K562 (cell line): ENCODE measurements around the gene NBEA. TPM values are rescaled to one million over a fixed set of nuclear protein-coding genes. Genes with fewer than 3 reads are reported as not detected.

Experiments
- ATAC-seq: fragments of 200-7000 bp; cut with Tn5 transposase; 3 replicates; pipeline ENCODE4 v1.9.1; 2020; ENCODE audit warnings: moderate library complexity
- BruUV-seq: library from RNA; stranded (reverse); fragments of 400-500 nt; replicated peaks from 2 replicates; lab custom pipeline; 2021; lab: Mats Ljungman, UMichigan
- CTCF ChIA-PET: fragments of 300-600 bp; formaldehyde crosslinking; extraction: SDS; loops from one replicate; lab custom pipeline; 2021; ENCODE audit warnings: low intra/inter-chr PET ratio; lab: Yijun Ruan, JAX
- POLR2A ChIA-PET: fragments of 300-600, 350-650 bp; sonication (Branson Sonifier 250); formaldehyde crosslinking; extraction: SDS; loops from one replicate; lab custom pipeline; 2021; ENCODE audit warnings: antibody characterized with exemption, inconsistent platforms; lab: Yijun Ruan, JAX
- DNase-seq, 4 experiments: peaks; one replicate each; pipeline versions ENCODE4 v3.0.0 to v3.0.0-alpha.2; 2011 to 2018; ENCODE audit warnings: low spot score in 3 of 4, mixed read lengths in 3 of 4; ENCODE audit errors: extremely low read depth in 1 of 4
- FAIRE-seq: peaks from 2 replicates; lab custom pipeline; 2011; peaks lifted over from hg19 to GRCh38; lab: Jason Lieb, UNC
- H2AFZ ChIP-seq: 2 replicates; pipeline ENCODE4 v1.6.0; 2011; ENCODE audit warnings: low read depth, low read length, control low read depth, inconsistent platforms
- H3K27ac ChIP-seq: fragments of 200-600 bp; 3 replicates; pipeline ENCODE4 v1.8.0; 2011; ENCODE audit warnings: low read depth, mild to moderate bottlenecking, control low read depth, inconsistent platforms, low read length, moderate library complexity, mixed read lengths; ENCODE audit errors: extremely low read depth
- H3K27me3 ChIP-seq, 2 experiments: fragments of 300-600 bp in 1 of 2; 2 replicates in 1 of 2; 3 replicates in 1 of 2; pipeline versions ENCODE4 v1.6.0 to v1.8.0; 2011; ENCODE audit warnings: inconsistent platforms in 2 of 2, low read length in 2 of 2, mild to moderate bottlenecking in 1 of 2, mixed read lengths in 1 of 2, moderate library complexity in 1 of 2; ENCODE audit not compliant: control insufficient read depth in 2 of 2, insufficient read depth in 2 of 2
- H3K36me3 ChIP-seq: fragments of 300-600 bp; 3 replicates; pipeline ENCODE4 v1.8.0; 2011; ENCODE audit warnings: mild to moderate bottlenecking, low read length, inconsistent platforms; ENCODE audit not compliant: control insufficient read depth, insufficient read depth
- H3K4me1 ChIP-seq, 2 experiments: fragments of 200-600 bp in 1 of 2; replicated peaks in 1 of 2; 2 replicates in 1 of 2; 3 replicates in 1 of 2; pipeline versions ENCODE4 v1.5.1 to v1.8.0; 2011; ENCODE audit warnings: inconsistent platforms in 2 of 2, low read length in 2 of 2, mild to moderate bottlenecking in 1 of 2, mixed read lengths in 1 of 2, moderate library complexity in 1 of 2; ENCODE audit not compliant: control insufficient read depth in 2 of 2, insufficient read depth in 2 of 2
- H3K4me2 ChIP-seq: 2 replicates; pipeline ENCODE4 v1.6.1; 2011; ENCODE audit warnings: low read length, control low read depth, inconsistent platforms, mixed read lengths; ENCODE audit not compliant: insufficient read depth
- H3K4me3 ChIP-seq: fragments of 200-600 bp; sonication (generic), shearing (Covaris generic); 2 replicates; pipeline ENCODE4 v1.5.1; 2016; ENCODE audit warnings: control low read depth, inconsistent platforms
- H3K79me2 ChIP-seq: fragments of 200-600 bp; 3 replicates; pipeline ENCODE4 v1.8.0; 2011; ENCODE audit warnings: low read length, inconsistent platforms; ENCODE audit not compliant: control insufficient read depth, insufficient read depth
- H3K9ac ChIP-seq, 2 experiments: 2 replicates each; pipeline versions ENCODE4 v1.6.0 to v1.6.1; 2011; ENCODE audit warnings: low read depth in 2 of 2, low read length in 2 of 2, control low read depth in 1 of 2, inconsistent platforms in 1 of 2, mild to moderate bottlenecking in 1 of 2, mixed read lengths in 1 of 2; ENCODE audit not compliant: insufficient read depth in 1 of 2
- H3K9me1 ChIP-seq: one replicate; pipeline ENCODE4 v1.6.0; 2011; ENCODE audit warnings: inconsistent platforms, mild to moderate bottlenecking, low read length, moderate library complexity; ENCODE audit not compliant: control insufficient read depth, insufficient read depth
- H3K9me3 ChIP-seq: replicated peaks from 2 replicates; pipeline ENCODE4 v1.5.1; 2011; ENCODE audit warnings: low read depth, low read length, inconsistent platforms; ENCODE audit not compliant: control insufficient read depth, insufficient read depth
- H4K20me1 ChIP-seq: replicated peaks from 2 replicates; pipeline ENCODE4 v1.6.1; 2011; ENCODE audit warnings: low read length, inconsistent platforms, mixed read lengths; ENCODE audit not compliant: control insufficient read depth, insufficient read depth
- CBX1 ChIP-seq: sonication (generic); IDR thresholded peaks from 2 replicates; pipeline ENCODE4 v1.6.1; 2016; ENCODE audit warnings: antibody characterized with exemption, low read depth, mild to moderate bottlenecking
- CEBPG ChIP-seq, 3 experiments: fragments of 200-800 bp in 1 of 3; sonication (Bioruptor generic) in 1 of 3; sonication (generic) in 1 of 3; formaldehyde crosslinking in 1 of 3; IDR thresholded peaks in 2 of 3; conservative IDR thresholded peaks in 1 of 3; 2 replicates each; pipeline versions ENCODE4 v1.6.1 to v1.8.0; 2016 to 2022; ENCODE audit warnings: missing compliant biosample characterization in 2 of 3, missing genetic modification characterization in 2 of 3, mild to moderate bottlenecking in 1 of 3, missing genetic modification reagents in 1 of 3
- CTBP1 ChIP-seq: fragments of 450-650 bp; IDR thresholded peaks from 2 replicates; pipeline ENCODE4 v1.6.1; 2016; ENCODE audit warnings: borderline replicate concordance
- DPF2 ChIP-seq: fragments of 450-650 bp; IDR thresholded peaks from 2 replicates; pipeline ENCODE4 v1.6.1; 2016
- ELK3 ChIP-seq: fragments of 450-650 bp; formaldehyde crosslinking; IDR thresholded peaks from 2 replicates; pipeline ENCODE4 v1.4.0; 2020; ENCODE audit warnings: mild to moderate bottlenecking
- GATA2 ChIP-seq: sonication (generic); formaldehyde crosslinking; IDR thresholded peaks from 2 replicates; pipeline ENCODE4 v1.4.0; 2020; ENCODE audit warnings: mild to moderate bottlenecking, missing genetic modification reagents
- HSF4 ChIP-seq: fragments of 250-450 bp; sonication (Bioruptor Pico); IDR thresholded peaks from 2 replicates; pipeline ENCODE4 v2.1.2; 2022; ENCODE audit warnings: mild to moderate bottlenecking, moderate library complexity, borderline replicate concordance
- PATZ1 ChIP-seq: fragments of 250-450 bp; sonication (Bioruptor Pico); IDR thresholded peaks from 2 replicates; pipeline ENCODE4 v1.5.0; 2020; ENCODE audit warnings: mild to moderate bottlenecking, borderline replicate concordance
- USF1 ChIP-seq: sonication (generic); formaldehyde crosslinking; IDR thresholded peaks from 2 replicates; pipeline ENCODE4 v1.9.0; 2022; ENCODE audit warnings: mild to moderate bottlenecking, missing genetic modification reagents
- ZNF212 ChIP-seq: fragments of 450-650 bp; formaldehyde crosslinking; IDR thresholded peaks from 2 replicates; pipeline ENCODE4 v1.4.0; 2020; ENCODE audit warnings: mild to moderate bottlenecking
- ZNF23 ChIP-seq: fragments of 250-450 bp; sonication (Bioruptor Pico); IDR thresholded peaks from 2 replicates; pipeline ENCODE4 v1.4.0; 2020; ENCODE audit warnings: mild to moderate bottlenecking
- ZNF3 ChIP-seq: fragments of 250-450 bp; sonication (Bioruptor Pico); IDR thresholded peaks from 2 replicates; pipeline ENCODE4 v1.5.0; 2021; ENCODE audit warnings: mild to moderate bottlenecking, moderate library complexity
- ZNF408 ChIP-seq: fragments of 250-450 bp; sonication (Bioruptor Pico); IDR thresholded peaks from 2 replicates; pipeline ENCODE4 v1.4.0; 2020; ENCODE audit warnings: low read depth, mild to moderate bottlenecking, moderate library complexity
- WGBS: fragments of 100-300 bp; shearing (Covaris generic); methylation state at CpG from one replicate; pipeline ENCODE4 v1.1.6; 2016; ENCODE audit warnings: low coverage, mixed read lengths; ENCODE audit not compliant: insufficient coverage; ENCODE audit errors: missing lambda C conversion rate; 5-methylcytosine and 5-hydroxymethylcytosine counted together
- in situ Hi-C: fragments of 300-500 bp; cut with MboI; formaldehyde crosslinking; loops from 4 replicates; pipeline ENCODE4 v1.15.0; 2018; ENCODE audit warnings: inconsistent platforms, mixed read lengths
- intact Hi-C: fragments of 100-400 bp; cut with micrococcal nuclease; formaldehyde crosslinking; loops from 2 replicates; pipeline ENCODE4 v1.14.2; 2022
- polyA plus RNA-seq, 8 experiments: library from polyadenylated mRNA; depleted of rRNA in 4 of 8; stranded (reverse) in 5 of 8; unstranded in 3 of 8; fragments of >200 nt; fragmentation: Nextera tagmentation in 2 of 8; fragmentation: Illumina TruSeq in 1 of 8; extraction: Ambion mirVana in 2 of 8; extraction: Trizol in 1 of 8; gene quantifications; 2 replicates each; pipeline versions ENCODE4 v1.2.1 to v1.2.3, GENCODE V29; 2011 to 2014; ENCODE audit warnings: inconsistent platforms in 1 of 8, missing spikeins in 1 of 8
- total RNA-seq, 7 experiments: library from RNA; depleted of rRNA in 6 of 7; stranded (reverse); fragments of >200 nt in 6 of 7; fragmentation: Illumina TruSeq in 2 of 7; extraction: Trizol in 2 of 7; gene quantifications; 2 replicates each; pipeline versions ENCODE4 v1.2.1 to v1.2.3, GENCODE V29; 2011 to 2021; ENCODE audit warnings: low replicate concordance in 1 of 7
- TF ChIP-seq, protein P1 (sequence below): sonication (generic); formaldehyde crosslinking; IDR thresholded peaks from 2 replicates; pipeline ENCODE4 v1.8.1; 2023; ENCODE audit warnings: mild to moderate bottlenecking, missing genetic modification reagents

The NBEA gene
- total and polyA plus RNA-seq, 9 of the 15 experiments (the other 6 are each of a cell fraction or from before 2014, with no cell fraction given): 0.03 to 0.94 (median 0.05) TPM; not detected in 2

- no peak overlapping the region for H3K9ac ChIP-seq
- no peaks in the 10 kb centered on the region for H3K79me2 ChIP-seq
- in situ Hi-C loops: no loop called here
- H3K36me3 ChIP-seq: no peaks in the 10 kb centered on the region
- FAIRE-seq: no peak
- no peak overlapping the region for H3K4me2 ChIP-seq
- no peaks in the 10 kb centered on the region for H4K20me1 ChIP-seq
- WGBS: 0% methylated on average over 1 of the region's 1 CpG
- H3K9me3 ChIP-seq: no peaks in the 10 kb centered on the region
- H3K27me3 ChIP-seq: no peaks in the 10 kb centered on the region
- POLR2A ChIA-PET: interaction anchor here (0.6 kb wide), 1 partner anchor 18 kb away, joined by 3 read pairs; no protein-coding TSS in a partner anchor
- no peak overlapping the region for H2AFZ ChIP-seq
- no peak overlapping the region for H3K4me3 ChIP-seq
- H3K27ac ChIP-seq: no peak overlapping the region
- CTCF ChIA-PET: no interaction called here
- intact Hi-C loops: no loop called here
- no peaks in the 10 kb centered on the region for H3K9me1 ChIP-seq
- DNase-seq: no peak
- BruUV-seq: no TSS peak
- TF ChIP-seq ZNF23: no peak
- no peak for TF ChIP-seq ZNF408 (CRISPR knock-in tag)
- no peak for TF ChIP-seq ZNF212 (CRISPR knock-in tag)
- TF ChIP-seq, protein P1, sequence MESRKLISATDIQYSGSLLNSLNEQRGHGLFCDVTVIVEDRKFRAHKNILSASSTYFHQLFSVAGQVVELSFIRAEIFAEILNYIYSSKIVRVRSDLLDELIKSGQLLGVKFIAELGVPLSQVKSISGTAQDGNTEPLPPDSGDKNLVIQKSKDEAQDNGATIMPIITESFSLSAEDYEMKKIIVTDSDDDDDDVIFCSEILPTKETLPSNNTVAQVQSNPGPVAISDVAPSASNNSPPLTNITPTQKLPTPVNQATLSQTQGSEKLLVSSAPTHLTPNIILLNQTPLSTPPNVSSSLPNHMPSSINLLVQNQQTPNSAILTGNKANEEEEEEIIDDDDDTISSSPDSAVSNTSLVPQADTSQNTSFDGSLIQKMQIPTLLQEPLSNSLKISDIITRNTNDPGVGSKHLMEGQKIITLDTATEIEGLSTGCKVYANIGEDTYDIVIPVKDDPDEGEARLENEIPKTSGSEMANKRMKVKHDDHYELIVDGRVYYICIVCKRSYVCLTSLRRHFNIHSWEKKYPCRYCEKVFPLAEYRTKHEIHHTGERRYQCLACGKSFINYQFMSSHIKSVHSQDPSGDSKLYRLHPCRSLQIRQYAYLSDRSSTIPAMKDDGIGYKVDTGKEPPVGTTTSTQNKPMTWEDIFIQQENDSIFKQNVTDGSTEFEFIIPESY (CRISPR knock-in tag): no peak
- no peak for TF ChIP-seq ZNF3 (CRISPR knock-in tag)
- TF ChIP-seq CTBP1: no peak
- no peak for TF ChIP-seq HSF4 (CRISPR knock-in tag)
- TF ChIP-seq GATA2 (CRISPR knock-in tag): no peak
- TF ChIP-seq DPF2: no peak
- no peak for TF ChIP-seq CEBPG (CRISPR knock-in tag; IDR thresholded peaks at IDR 0.05)
- no peak for TF ChIP-seq CEBPG (tag; conservative IDR thresholded peaks at IDR 0.05 in 1 of 2, IDR thresholded peaks at IDR 0.05 in 1 of 2)
- TF ChIP-seq PATZ1 (CRISPR knock-in tag): no peak
- no peak for TF ChIP-seq USF1 (CRISPR knock-in tag)
- TF ChIP-seq CBX1: no peak
- TF ChIP-seq ELK3 (CRISPR knock-in tag): no peak
- no peak for ATAC-seq
- no peaks in the 10 kb centered on the region for H3K4me1 ChIP-seq
These were observed 589.5 kb downstream of the NBEA start for GRCh38 chr13:35531526-35531925.
